Inflammatory macrophage (primary cell): ENCODE data around the gene METRNL.

ENCODE experiments used
- DNase-seq, 2 donors: peaks; one replicate each; pipeline ENCODE4 v3.0.0-alpha.2; 2020 to 2022

The METRNL gene

DNA sequence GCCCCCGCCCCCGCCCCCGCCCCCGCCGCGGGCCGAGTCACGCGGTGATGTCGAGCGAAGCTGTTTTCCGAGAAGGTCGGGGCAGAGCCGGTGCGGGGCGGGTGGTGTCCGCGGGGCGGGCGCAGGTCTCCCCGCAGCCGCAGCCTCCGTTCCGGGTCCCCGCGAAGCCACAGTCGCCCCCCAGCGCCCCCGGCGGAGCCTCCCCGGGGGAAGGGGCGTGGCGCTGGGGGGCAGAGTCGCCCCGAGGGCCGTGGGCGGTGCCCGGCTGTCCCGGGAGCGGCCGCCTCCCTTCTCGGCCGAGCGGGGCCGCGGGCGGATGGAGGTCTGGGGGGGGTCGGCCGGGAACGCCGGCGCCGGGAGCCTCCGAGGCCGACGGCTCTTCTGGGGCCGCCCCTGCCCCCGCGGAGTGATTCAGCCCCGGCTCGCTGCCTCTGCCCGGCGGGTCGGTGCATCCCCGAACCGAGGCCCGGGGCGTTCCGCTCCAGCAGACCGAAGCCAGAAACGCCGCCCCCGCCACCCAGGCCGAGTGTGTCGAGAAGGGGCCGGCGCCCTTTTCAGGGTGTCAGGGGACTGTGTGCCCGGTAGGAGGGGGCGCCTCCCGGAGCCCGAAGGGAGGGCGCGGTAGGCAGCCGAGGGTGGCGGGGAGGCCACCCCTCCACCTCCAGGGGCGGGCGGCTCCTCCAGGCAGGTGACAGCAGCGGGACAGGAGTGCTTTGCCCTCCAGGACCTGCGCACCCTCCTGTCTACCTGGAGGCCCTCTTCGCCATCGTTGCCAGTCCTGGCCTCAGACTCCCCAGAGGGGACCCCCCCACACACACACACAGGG lies 1.7 kb downstream of the METRNL start:
- DNase-seq: peak in 1 of 2 donors; percentile 43

DNA sequence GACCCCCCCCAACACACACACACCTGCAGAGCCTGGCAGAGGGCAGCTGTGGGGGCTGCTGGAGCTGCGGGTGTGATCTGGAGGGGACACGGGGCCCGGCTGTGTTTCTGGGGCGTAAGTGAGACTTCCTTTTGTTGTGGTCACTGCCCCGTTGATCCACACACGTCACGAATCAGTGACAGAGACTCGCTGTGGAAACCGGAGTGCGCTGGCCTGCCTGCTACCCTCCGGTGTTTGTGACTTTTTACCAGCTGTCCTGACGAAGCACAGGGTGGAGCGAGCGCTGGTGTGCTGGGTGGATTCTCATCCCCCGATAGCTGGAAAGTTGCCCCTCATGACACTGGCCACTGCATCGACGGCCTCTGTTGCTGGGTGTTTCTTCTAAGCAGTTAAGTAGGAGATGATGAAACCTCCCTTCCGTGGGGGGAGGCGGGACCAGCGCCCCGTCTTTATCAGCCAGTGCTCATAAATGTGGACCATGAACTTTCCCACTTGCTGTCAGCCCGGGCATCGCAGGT lies 2.3 kb downstream of the METRNL start:
- peak; percentile 63 to 74 for DNase-seq

DNA sequence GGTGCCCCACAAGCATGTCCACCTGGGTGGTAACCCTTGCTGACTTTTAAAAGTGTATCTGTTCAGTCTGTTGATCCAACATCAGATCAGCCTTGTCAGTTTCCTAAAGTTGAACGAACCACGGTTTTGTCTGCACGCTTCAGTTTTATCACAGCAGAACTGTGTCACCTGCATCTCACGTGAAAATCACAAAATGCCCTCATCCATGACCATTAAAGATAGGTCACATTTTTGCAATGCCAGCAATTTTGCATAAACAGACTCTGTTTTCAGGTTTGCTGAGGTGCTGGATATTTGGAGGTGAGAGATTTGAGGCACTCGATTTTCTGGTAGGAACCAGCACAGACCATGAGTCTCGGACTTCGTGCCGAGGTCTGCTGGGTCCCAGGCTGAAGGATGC lies 3.0 kb downstream of the METRNL start:
- no peak for DNase-seq

DNA sequence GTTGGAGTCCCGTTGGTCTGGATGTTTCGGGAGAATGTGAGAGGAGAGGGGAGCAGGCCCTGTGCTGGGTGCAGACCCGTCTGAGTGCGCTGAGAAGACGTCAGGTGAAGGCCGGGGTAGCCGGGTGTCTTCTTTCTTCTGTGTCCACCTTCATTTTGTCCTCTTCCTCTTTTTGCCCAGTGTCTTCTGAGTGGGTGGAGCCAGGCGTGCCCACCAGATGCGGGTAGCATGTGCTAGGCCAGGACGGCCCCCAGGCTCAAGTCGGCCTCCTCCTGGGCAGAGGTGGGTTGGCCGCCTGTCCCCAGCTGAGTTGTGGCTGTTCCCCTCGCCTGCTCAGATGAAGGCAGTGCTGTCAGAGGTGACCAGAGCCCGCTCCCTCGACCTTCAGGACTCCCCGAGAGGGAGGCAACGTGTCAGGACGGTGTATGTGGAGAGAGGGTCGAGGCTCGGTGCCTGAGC lies 3.5 kb downstream of the METRNL start:
- DNase-seq: no peak

DNA sequence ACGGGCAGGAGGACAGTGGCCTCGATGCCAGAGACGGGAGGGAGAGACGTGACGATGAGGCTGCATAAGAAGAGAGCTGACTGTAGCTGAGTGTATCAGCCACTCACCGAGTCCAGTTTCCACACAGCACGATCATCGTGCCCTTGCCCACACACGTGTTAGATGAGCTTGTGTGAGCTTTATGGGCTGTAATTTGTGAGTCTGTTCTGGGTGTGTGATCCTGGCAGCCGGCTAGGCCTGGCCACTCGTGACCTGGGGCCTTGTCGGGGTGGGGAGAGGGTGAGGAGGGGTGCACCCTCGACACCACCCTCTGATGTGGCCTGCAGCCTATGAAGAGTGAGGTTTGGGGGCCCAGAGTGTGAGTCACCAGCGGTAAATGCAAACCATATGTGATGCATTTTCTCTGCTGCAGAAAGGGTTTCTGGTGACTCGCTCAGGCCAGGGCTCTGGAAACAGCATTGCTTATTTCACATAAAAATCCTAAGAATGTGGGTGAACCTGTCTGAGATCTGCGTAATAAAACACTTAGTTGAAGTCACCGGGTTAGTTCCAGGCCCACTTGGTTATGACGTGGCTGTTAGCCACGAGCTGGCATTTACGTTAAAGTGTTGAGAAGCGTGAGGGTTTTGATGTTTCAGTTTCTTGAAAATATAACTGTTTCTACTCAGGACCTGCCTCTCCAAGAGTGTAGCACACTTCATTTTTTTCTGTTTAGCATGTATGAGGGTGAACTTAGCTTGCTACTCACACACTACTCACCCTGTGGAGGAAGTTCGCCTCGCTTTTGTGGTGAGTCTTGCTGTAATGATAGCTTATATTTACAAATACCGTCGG lies 4.2 kb downstream of the METRNL start:
- peak; percentile 74 to 75 for DNase-seq

DNA sequence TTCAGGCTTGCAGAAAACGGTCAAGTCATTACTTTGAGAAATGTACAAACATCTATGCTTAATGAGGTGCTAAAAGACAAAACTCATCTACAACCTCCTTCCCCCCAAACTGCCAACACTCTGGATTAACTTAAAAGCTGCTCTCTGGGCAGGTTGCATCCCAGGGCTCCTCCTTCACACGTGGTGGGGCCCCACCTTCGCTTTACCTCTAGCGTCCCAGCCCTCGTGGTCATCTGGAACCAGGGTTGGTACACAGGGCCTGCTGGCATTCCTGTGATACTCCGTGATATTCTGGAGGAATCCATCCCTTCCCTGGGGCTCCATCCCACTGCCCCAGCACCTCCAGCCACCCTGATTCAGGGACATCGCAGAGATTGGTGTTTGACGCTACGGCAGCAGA lies 4.8 kb downstream of the METRNL start:
- no peak for DNase-seq

DNA sequence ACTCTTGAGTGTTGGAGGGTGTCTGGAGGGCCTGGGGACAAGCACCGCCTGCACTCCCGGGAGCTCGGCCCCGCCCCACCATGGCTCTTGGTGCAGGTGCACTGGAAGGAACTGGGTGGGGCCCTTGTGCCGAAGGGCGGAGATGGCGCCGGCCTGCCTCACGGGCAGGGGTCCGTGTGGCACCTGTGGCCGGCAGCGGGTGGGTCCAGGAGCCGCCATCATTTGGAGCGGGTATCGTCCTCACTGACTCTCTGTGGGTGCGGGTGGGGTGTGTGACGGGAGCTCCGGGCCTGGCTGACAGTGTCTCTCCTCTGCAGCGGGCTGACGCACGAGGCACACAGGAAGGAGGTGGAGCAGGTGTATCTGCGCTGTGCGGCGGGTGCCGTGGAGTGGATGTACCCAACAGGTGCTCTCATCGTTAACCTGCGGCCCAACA lies 5.2 kb downstream of the METRNL start:
- no peak for DNase-seq

DNA sequence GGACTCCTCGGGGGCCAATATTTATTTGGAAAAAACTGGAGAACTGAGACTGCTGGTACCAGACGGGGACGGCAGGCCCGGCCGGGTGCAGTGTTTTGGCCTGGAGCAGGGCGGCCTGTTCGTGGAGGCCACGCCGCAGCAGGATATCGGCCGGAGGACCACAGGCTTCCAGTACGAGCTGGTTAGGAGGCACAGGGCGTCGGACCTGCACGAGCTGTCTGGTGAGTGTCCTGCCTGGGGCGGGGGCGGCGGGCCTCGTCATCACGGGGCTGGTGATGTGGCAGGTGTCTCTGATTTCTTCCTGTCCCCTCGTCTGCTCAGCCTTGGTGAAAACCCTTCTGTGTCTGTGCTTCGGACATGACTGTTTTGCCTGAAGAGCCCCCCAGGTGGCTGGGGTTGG lies 5.7 kb downstream of the METRNL start:
- DNase-seq: no peak

DNA sequence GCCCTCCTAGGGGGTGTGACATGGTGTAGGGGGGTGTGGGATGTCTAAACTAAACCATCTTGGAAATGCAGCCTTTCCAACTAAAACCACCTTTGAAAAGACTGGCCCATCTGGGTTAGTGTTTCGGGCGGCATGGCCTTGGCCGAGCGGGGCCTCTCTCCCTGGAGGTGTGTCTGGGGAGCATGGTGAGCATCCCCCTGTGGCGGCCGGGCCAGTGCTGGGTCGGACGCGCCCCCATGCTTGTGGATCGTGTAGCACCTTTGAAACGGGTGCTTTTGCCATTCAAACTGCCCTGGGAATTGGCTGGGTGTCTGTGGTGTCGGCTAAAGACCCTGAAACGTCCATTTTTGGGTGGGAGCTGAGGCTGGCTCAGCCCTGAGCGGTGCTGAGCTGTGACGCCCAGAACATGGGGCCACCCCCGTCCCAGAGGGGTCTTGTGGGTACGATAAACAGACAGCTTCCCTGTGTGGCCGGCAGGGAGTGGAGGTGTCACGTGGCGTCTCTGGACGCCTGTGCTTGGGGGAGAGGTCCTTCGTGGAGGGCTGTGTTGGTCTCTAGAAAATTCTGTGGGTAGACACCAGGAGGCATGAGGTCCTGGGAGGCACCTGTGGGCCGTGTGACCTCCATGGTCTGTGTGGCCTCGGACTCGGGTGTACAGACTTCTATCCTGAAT lies 6.3 kb downstream of the METRNL start:
- no peak for DNase-seq

DNA sequence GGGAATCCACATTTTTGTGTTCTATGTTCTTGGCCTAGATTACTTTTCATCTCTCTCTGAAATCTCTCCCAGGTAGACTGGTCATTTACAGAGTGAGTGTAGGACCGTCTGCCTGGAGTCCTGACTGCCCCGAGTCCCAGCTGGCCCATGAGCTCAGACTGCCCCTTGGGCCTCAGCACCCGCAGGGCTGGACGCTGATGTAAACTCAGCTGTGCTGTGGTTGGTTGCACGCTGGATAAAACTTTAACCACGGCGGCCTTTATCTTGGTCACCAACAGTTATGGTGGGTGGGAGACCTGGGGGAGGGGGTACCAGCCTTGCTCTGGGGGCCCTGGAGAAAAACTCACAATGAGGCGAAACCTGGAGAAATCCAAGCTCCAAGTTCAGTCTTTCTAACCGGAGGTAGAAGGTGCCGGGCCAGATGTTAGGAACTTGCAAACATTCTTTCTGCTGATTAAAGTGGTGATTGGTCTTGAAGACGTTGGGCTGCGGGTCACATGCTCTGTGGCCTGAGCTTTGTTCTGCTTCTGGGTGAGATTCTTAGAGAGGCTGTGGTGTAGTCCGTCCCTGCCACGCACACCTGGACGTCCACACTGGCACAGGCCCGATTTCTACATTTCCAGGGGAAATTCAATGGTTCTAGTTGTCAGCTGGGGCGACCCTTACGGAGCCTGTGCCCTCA lies 6.9 kb downstream of the METRNL start:
- no peak for DNase-seq

DNA sequence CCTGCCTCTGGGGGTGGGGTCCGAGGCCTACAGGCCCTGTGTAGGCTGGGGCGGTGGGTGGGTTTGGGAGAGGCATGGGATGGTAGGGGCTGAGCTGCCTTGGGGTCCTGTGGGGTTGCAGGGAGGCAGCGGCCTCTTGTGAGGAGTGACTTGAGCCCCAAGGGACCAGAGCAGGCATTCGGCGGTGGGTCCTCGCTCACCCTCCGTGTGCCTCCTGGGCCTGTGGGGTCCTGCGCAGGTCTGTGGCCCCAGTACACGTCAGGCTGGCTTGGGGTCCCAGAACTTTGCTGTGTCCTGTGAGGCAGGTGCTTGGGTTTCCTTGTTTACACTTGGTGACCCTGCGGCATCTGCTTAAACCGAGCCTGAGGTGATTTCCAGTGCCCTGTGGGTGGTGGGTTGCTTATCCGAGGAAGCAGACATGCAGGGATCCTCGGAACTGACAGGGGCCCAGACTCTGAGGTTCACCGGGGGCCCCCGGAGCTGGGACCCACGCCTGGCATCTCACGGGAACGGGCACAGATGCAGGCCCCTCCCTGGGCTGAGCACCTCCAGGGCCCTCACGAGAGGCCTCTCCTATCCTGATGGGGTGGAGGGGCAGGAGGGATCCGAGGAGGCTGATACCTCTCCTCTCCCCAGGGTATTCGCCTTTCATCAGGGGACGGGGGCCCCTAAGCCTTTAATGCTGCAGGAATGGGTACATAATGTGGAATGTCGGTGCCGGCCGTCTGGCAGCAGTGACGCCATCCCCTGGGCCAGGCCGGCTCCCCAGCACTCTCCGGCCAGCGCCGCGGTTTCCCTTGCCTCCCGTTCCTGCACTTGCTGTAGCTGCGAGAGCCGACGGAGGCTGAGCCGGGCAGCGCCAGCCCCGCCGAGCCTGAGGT lies 7.7 kb downstream of the METRNL start:
- no peak for DNase-seq

DNA sequence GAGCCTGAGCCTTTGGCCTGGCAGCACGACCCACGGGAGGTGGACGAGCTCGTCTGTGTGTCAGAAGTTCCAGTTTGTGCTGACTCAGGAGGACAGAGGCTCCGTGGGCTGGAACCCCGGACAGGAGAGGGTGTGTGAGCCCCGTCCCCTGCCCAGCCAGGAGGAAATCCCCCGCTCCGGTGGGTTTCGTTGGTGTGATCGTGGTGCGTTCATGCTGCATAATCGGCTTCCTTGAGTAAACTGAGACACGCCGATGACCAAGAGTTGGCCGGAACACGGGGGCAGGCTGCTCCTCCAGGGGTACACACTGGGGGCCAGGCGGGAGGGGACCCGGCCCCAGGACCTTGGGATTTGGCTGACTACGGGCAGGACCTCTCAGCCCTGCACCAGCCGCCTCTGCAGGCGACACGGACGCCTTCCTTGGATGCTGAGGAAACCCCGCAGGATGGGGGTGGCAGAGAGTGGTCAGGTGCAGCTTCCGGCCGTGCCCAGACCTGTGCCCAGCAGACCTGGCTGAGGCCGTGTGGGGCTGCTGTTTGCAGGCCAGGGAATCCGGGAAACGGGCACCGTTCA lies 8.5 kb downstream of the METRNL start:
- DNase-seq: no peak

DNA sequence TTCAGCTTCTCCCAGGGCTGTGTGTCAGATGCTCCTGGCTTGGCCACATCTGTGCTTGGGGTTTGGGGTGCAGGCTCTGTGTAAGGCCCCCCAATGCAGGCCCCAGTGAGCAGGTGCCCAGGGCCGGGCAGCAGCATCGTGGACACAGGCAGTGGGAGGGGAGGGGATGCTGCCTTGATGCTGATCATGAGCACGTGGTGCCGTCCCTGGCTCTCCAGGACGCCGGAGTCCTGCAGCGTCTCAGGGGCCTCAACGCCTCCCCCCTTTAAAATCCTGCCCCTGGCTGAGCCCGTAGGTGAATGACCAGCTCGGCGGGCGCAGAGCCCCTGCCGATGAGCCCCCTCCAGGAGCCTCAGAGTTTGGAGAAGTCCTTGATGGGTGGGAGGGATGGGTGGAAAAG lies 9.0 kb downstream of the METRNL start:
- no peak for DNase-seq

DNA sequence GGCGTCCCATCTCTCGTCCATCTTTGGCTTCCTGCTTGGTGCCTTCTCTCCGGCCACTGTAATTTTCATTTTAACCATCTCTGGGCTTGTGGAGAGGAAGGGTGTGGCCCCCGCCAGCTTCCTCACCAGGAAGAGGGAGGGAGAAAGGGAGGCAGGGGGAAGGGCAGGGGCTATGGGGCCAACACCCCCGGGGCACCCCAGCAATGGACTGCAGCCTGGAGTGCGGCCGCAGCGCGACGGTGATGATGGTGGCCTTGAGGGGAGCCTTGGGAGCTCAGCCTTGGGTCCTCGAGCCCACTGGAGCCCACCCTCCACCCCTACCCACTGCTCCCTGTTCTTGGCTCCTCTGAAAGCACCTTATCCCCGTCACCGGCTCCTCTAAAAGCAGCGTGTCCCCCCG lies 9.5 kb downstream of the METRNL start:
- peak in 1 of 2 donors; percentile 34 for DNase-seq

DNA sequence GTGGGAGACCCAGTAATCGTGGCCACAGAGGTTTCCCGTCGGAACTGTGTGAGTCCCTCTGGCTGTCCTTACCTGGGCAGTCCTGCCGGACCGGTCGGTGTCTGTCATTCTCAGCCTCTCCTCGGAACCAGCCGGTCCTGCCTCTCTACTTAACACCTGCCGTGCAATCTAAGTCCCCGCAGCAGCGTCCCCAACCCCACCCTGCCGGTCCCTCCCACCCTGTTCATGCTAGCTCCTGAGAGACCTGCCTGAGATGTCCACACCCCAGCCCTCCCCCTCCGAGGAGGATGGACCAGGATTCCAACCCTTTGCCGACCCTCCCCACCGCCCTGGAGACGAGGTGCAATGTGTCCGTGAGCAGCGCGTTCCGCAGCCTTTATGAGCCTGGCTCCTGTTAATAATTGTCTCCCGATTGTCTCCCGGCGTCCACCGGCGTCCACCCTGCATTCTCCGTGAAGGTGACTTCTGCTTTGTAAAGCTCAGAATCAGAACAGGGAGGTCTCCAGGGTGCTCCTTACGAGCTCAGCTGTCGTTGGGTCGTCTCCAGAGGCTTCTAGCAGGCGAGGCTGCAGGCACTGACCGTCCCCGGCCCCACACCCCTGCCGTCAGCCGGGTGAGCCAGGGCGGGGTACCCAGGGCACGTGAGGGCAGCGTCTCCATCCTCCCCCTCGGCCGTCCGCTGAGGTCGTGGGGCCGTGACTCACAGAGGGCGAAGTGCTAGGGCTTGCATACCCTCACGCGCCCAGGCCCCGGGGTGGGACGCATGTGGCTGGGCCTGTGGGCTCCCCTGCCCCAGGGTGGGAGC lies 10.1 kb downstream of the METRNL start:
- DNase-seq: peak; percentile 24 to 31

DNA sequence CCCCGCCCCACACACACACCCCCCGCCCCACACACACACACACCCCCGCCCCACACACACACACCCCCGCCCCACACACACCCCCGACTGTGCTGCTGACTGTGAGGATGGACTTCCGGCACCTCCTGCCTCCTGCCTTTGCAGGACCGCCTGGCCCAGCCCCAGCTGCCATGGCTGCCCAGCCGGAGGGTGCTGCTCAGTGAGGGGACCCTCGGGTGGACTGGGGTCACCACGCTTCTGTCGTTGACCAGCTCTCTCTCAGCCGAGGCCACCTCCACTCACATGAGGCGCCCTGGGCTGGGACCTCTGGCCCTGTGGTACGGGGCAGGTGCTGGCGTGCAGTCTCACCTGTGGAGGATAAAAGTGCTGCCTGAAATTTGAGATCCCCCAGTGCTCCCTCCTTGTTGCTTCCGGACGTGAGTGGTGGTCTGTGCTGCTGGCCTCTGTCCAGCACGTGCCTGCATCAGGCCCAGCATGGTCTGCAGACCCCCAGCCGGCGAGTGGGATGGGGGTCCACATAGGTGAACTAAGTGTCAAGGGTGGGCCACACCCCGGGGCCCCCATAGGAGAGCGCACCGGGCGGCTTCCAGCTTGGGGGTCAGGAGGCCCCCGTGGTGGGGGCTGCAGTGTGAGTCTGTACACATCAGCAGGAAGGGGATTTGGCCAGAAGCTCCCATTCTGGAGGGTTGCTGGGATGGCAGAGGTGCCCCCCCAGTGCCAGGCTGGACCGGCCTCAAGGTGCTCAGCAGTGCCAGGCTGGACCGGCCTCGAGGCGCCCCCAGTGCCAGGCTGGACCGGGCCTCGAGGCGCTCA lies 11.2 kb downstream of the METRNL start:
- no peak for DNase-seq

DNA sequence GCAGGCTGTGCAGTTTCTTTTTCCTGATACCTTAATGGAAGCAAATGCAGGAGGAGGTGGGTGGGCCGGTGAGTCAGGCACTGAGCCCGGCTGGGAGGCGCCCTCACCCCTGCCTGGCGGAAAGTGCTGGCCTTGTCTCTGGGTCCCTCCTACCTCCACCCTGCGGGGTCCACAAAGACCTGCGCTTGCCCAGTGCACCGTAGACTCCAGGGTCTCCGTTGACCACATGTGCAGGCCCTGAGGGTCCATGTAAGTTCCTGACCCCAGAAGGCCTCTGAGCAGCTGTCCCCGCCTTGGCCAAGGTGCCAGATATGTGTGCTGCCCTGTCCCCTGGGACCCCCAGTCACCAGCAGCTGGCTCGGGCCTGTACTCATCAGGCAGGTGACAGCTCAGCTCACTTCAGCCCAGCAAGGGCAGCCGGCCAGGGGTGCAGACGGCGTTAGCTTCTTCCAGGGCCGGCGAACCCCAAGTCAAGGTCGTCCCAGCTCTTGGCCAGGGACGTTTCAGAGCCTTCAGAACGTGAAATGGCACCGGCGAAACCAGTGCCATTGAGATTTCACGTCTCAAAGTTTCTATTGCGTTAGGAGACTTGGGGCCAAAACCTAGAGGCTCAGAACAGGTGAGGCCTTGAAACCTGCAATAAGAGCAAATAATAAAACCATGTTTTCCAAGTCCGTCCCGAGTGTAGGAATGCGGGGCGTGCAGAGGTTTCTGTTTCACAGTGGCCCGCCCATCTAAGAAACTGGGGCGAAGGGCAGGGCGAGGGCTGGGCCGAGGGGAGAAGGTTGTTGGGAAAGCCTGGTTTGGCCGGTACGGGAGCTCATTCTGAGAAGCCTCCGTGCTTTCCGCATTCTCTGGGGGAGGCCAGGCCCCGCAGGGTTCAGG lies 12.1 kb downstream of the METRNL start:
- DNase-seq: no peak

DNA sequence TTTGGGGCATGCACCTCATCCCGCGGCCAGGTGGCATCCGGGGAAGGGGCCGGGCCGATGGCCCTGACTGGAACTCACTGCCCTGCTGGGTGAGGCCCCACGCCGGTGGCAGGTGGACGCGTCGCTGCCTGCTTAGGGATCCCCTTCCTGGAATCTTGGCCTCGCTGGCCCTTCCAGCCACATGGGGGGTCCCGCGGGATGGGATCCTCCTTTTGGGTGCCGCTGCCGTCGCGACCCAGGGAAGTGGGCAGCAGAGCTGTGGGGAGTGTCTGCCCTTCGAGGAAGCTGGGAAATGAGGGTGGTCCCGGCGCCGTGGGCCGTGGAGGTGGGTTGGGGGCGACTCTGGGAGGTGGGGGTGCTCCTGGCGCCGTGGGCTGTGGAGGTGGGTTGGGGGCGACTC lies 12.8 kb downstream of the METRNL start:
- no peak for DNase-seq
